Retinal pigment epithelial cell (primary cell): ENCODE results near the gene ADCY2.

Experiments
- DNase-seq: peaks from one replicate; pipeline ENCODE4 v3.0.0-alpha.2; 2010; ENCODE audit warnings: low read depth
- H3K4me3 ChIP-seq: 2 replicates; pipeline ENCODE4 v1.5.1; 2011; ENCODE audit warnings: mild to moderate bottlenecking, low read length, control low read depth, moderate library complexity
- CTCF ChIP-seq: conservative IDR thresholded peaks from 2 replicates; pipeline ENCODE4 v1.5.1; 2011; ENCODE audit warnings: low read depth, low read length, control low read depth, inconsistent platforms

The ADCY2 gene

GRCh38 chr5:7802855-7803254 is 406.9 kb downstream of the ADCY2 start:
- TF ChIP-seq CTCF: no peak

GRCh38 chr5:7803937-7804336 is 408.0 kb downstream of the ADCY2 start:
- DNase-seq: no peak
- H3K4me3 ChIP-seq: no peak overlapping the region
- no peak for TF ChIP-seq CTCF

More at GRCh38 chr5:7802855-7803254, 406.9 kb downstream of the ADCY2 start:
- H3K4me3 ChIP-seq: no peak overlapping the region
- no peak for DNase-seq

DNA sequence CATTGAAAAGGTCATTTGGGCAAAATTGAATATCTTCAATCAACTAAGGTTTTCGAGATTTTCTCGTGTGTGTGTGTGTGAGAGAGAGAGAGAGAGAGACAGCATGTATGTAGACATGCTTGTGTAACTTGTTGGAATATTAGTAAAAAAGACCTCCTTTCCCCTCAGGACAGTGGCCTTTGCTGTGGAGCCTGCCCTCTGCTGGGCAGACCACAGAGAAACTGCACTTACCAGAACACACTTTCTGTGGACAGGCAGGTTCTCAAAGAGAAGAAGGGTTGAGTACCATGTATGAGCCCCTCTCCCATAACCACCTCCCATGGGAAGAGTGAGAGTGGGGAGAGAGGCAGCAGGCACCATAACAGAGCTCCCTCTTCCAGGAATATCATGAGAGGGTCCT is 409.4 kb downstream of the ADCY2 start:
- peak; percentile 42 for TF ChIP-seq CTCF
- no peak overlapping the region for H3K4me3 ChIP-seq
- no peak for DNase-seq

- TF ChIP-seq CTCF: no peak
- H3K4me3 ChIP-seq: no peak overlapping the region
- DNase-seq: no peak
Measured at GRCh38 chr5:7808998-7809397, 413.1 kb downstream of the ADCY2 start.

- no peak for TF ChIP-seq CTCF
- no peak for DNase-seq
- no peak overlapping the region for H3K4me3 ChIP-seq
Measured at GRCh38 chr5:7811715-7812114, 415.8 kb downstream of the ADCY2 start.

DNA sequence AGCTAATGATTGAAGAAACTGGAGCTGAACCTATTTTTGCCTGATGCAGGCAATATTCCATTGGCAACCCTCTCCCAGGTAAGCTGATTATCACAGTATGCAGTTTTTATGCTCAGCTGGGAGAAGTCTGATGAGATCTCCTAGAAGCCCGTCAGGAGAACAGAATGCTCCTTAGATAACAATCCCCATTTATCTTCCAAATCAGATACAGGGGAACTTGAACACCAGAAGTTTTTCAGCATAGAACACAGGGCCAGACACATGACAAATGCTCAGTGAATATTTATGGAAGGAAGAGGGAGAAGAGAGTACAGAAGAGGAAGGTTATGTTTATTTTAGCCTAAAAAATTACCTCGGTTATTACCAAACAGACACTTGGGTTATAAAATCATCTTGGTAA is 417.1 kb downstream of the ADCY2 start:
- no peak for TF ChIP-seq CTCF
- no peak for DNase-seq
- H3K4me3 ChIP-seq: no peak overlapping the region

- no peak for TF ChIP-seq CTCF
- DNase-seq: no peak
- no peak overlapping the region for H3K4me3 ChIP-seq
Measured at GRCh38 chr5:7813576-7813975, 417.6 kb downstream of the ADCY2 start.
